Endodermal cell (in vitro differentiated cells): ENCODE measurements around the gene SYPL1. TPM values are rescaled to one million over a fixed set of nuclear protein-coding genes. Genes with fewer than 3 reads are reported as not detected.

Source experiments
- DNase-seq: peaks from one replicate; pipeline ENCODE4 v3.0.0-alpha.2; 2017
- H3K27ac ChIP-seq: 2 replicates; pipeline ENCODE4 v1.5.1; 2013; ENCODE audit warnings: mild to moderate bottlenecking, low read depth, low read length, moderate library complexity
- H3K27me3 ChIP-seq: 2 replicates; pipeline ENCODE4 v1.6.1; 2013; ENCODE audit warnings: mild to moderate bottlenecking, low read length, moderate library complexity; ENCODE audit not compliant: insufficient read depth, control insufficient read depth, poor library complexity, severe bottlenecking
- H3K36me3 ChIP-seq: 2 replicates; pipeline ENCODE4 v1.7.0; 2013; ENCODE audit warnings: mild to moderate bottlenecking, low read length, moderate library complexity; ENCODE audit not compliant: control insufficient read depth, insufficient read depth
- H3K4me1 ChIP-seq: one replicate; pipeline ENCODE4 v1.7.0; 2013; ENCODE audit warnings: low read length; ENCODE audit not compliant: control insufficient read depth, insufficient read depth
- H3K4me3 ChIP-seq: 2 replicates; pipeline ENCODE4 v1.5.1; 2013; ENCODE audit warnings: mild to moderate bottlenecking, low read length, moderate library complexity
- H3K9ac ChIP-seq: 2 replicates; pipeline ENCODE4 v1.6.1; 2013; ENCODE audit warnings: mild to moderate bottlenecking, low read length, moderate library complexity; ENCODE audit not compliant: poor library complexity, severe bottlenecking; ENCODE audit errors: extremely low read depth
- H3K9me3 ChIP-seq: 2 replicates; pipeline ENCODE4 v1.6.1; 2013; ENCODE audit warnings: mild to moderate bottlenecking, low read length, moderate library complexity; ENCODE audit not compliant: control insufficient read depth
- H3K27ac Mint-ChIP-seq: 2 replicates; pipeline ENCODE4 v1.8.0; 2020; ENCODE audit warnings: mixed read lengths
- H3K27me3 Mint-ChIP-seq: 2 replicates; pipeline ENCODE4 v1.8.0; 2021; ENCODE audit warnings: mild to moderate bottlenecking, mixed read lengths; ENCODE audit not compliant: insufficient read depth
- H3K36me3 Mint-ChIP-seq: 2 replicates; pipeline ENCODE4 v1.8.0; 2020; ENCODE audit warnings: low read depth, mixed read lengths
- H3K4me1 Mint-ChIP-seq: 2 replicates; pipeline ENCODE4 v1.8.0; 2020; ENCODE audit warnings: mixed read lengths
- H3K4me3 Mint-ChIP-seq: 2 replicates; pipeline ENCODE4 v1.8.0; 2020; ENCODE audit warnings: mild to moderate bottlenecking, moderate library complexity, mixed read lengths
- H3K9me3 Mint-ChIP-seq: 2 replicates; pipeline ENCODE4 v1.8.0; 2020; ENCODE audit warnings: mild to moderate bottlenecking, mixed read lengths
- CTCF ChIP-seq: fragments of 200-600 bp; sonication (generic); conservative IDR thresholded peaks from 2 replicates; pipeline ENCODE4 v1.5.0; 2021; ENCODE audit warnings: antibody characterized with exemption, mild to moderate bottlenecking
- whole genome bisulfite sequencing, 2 experiments: methylation state at CpG; one replicate each; pipeline versions ENCODE4 v1.1.5 to v1.1.7; 2013; ENCODE audit warnings: missing lambda C conversion rate in 2 of 2, mixed read lengths in 1 of 2; ENCODE audit not compliant: insufficient coverage in 1 of 2, insufficient read length in 1 of 2; 5-methylcytosine and 5-hydroxymethylcytosine counted together
- total RNA-seq, 2 donors: library from RNA; stranded (reverse); fragmentation: NEBNext Ultra II Directional in 1 of 2; extraction: Animal tissue kit (Norgen Biotek cat#: 25700) in 1 of 2; gene quantifications; 2 replicates in 1 of 2; 3 replicates in 1 of 2; pipeline ENCODE4 v1.2.1, GENCODE V29; 2021

The SYPL1 gene
- total RNA-seq, 2 donors from 2014 or later = 74.8 to 76.7 TPM

- H3K9me3 ChIP-seq = no peaks in the 10 kb centered on the region
- Mint-ChIP-seq H3K36me3 (no peaks in the 10 kb centered on the region), H3K27ac (no peak overlapping the region), H3K4me1 (peaks cover 30% of the 10 kb centered on the region), H3K27me3 (no peaks in the 10 kb centered on the region), H3K4me3 (no peak overlapping the region), H3K9me3 (no peaks in the 10 kb centered on the region)
- H3K4me3 ChIP-seq = no peak overlapping the region
- WGBS, 2 experiments = 91 to 96% methylated on average over 5 of the region's 5 CpGs
- H3K4me1 ChIP-seq = peaks cover 7% of the 10 kb centered on the region
- H3K27me3 ChIP-seq = no peaks in the 10 kb centered on the region
- TF ChIP-seq CTCF = no peak
- H3K9ac ChIP-seq = no peak overlapping the region
- H3K36me3 ChIP-seq = no peaks in the 10 kb centered on the region
- no peak for DNase-seq
- H3K27ac ChIP-seq = no peak overlapping the region
These were observed 41.9 kb downstream of the SYPL1 start for GRCh38 chr7:106070201-106070551.

GRCh38 chr7:106069471-106070200 lies 42.5 kb downstream of the SYPL1 start:
- H3K4me1 ChIP-seq = peaks cover 7% of the 10 kb centered on the region

GRCh38 chr7:106068986-106069385 lies 43.1 kb downstream of the SYPL1 start:
- no peaks in the 10 kb centered on the region for H3K9me3 ChIP-seq
- no peak overlapping the region for H3K27ac ChIP-seq
- DNase-seq = no peak
- peaks cover 7% of the 10 kb centered on the region for H3K4me1 ChIP-seq
- 80 to 94% methylated on average over 1 to 3 of the region's 3 CpGs for WGBS, 2 experiments
- Mint-ChIP-seq H3K27ac (no peak overlapping the region), H3K36me3 (no peaks in the 10 kb centered on the region), H3K4me3 (no peak overlapping the region), H3K4me1 (peaks cover 30% of the 10 kb centered on the region), H3K27me3 (no peaks in the 10 kb centered on the region), H3K9me3 (no peaks in the 10 kb centered on the region)
- H3K36me3 ChIP-seq = no peaks in the 10 kb centered on the region
- H3K4me3 ChIP-seq = no peak overlapping the region
- no peaks in the 10 kb centered on the region for H3K27me3 ChIP-seq
- H3K9ac ChIP-seq = no peak overlapping the region
- TF ChIP-seq CTCF = no peak

More at GRCh38 chr7:106069471-106070200, 42.5 kb downstream of the SYPL1 start:
- H3K27ac ChIP-seq = no peak overlapping the region
- DNase-seq = no peak
- no peaks in the 10 kb centered on the region for H3K27me3 Mint-ChIP-seq
- H3K4me3 ChIP-seq = no peak overlapping the region
- no peak overlapping the region for H3K27ac Mint-ChIP-seq
- peaks cover 30% of the 10 kb centered on the region for H3K4me1 Mint-ChIP-seq
- no peaks in the 10 kb centered on the region for H3K27me3 ChIP-seq
- H3K9me3 ChIP-seq = no peaks in the 10 kb centered on the region
- no peaks in the 10 kb centered on the region for H3K36me3 Mint-ChIP-seq
- no peak overlapping the region for H3K4me3 Mint-ChIP-seq
- WGBS, 2 experiments = 86 to 88% methylated on average over 7 to 9 of the region's 9 CpGs
- no peak overlapping the region for H3K9ac ChIP-seq
- H3K9me3 Mint-ChIP-seq = no peaks in the 10 kb centered on the region
- TF ChIP-seq CTCF = no peak
- no peaks in the 10 kb centered on the region for H3K36me3 ChIP-seq
